CD14-positive monocyte (primary cell): ENCODE measurements around the gene MT2A. TPM values are rescaled to one million over a fixed set of nuclear protein-coding genes. Genes with fewer than 3 reads are reported as not detected.

Experiments
- DNase-seq, 3 donors: peaks; one replicate each; pipeline ENCODE4 v3.0.0-alpha.2; 2011 to 2022
- H2AFZ ChIP-seq: 2 replicates; pipeline ENCODE4 v1.6.0; 2012; ENCODE audit warnings: mild to moderate bottlenecking, low read depth, low read length, inconsistent platforms; ENCODE audit not compliant: insufficient read depth, poor library complexity, severe bottlenecking
- H3K27ac ChIP-seq, 2 donors: 1 replicate in 1 of 2; 2 replicates in 1 of 2; pipeline ENCODE4 v1.5.1; 2012 to 2013; ENCODE audit warnings: low read length in 2 of 2, control low read depth in 1 of 2, inconsistent platforms in 1 of 2, low read depth in 1 of 2, mild to moderate bottlenecking in 1 of 2
- H3K27me3 ChIP-seq, 2 donors: one replicate each; pipeline versions ENCODE4 v1.6.0 to v1.6.1; 2011 to 2013; ENCODE audit warnings: low read length in 2 of 2; ENCODE audit not compliant: control insufficient read depth in 2 of 2, insufficient read depth in 2 of 2
- H3K36me3 ChIP-seq, 2 donors: replicated peaks in 1 of 2; 1 replicate in 1 of 2; 2 replicates in 1 of 2; pipeline versions ENCODE4 v1.5.1 to v1.6.1; 2012 to 2013; ENCODE audit warnings: low read length in 2 of 2, control low read depth in 1 of 2, inconsistent platforms in 1 of 2, mild to moderate bottlenecking in 1 of 2; ENCODE audit not compliant: insufficient read depth in 2 of 2, control insufficient read depth in 1 of 2
- H3K4me1 ChIP-seq, 2 donors: 1 replicate in 1 of 2; 2 replicates in 1 of 2; pipeline versions ENCODE4 v1.5.1 to v1.6.1; 2012 to 2013; ENCODE audit warnings: low read length in 2 of 2, control low read depth in 1 of 2, inconsistent platforms in 1 of 2, mild to moderate bottlenecking in 1 of 2, moderate library complexity in 1 of 2; ENCODE audit not compliant: insufficient read depth in 2 of 2, control insufficient read depth in 1 of 2
- H3K4me2 ChIP-seq: replicated peaks from 2 replicates; pipeline ENCODE3; 2012; ENCODE audit warnings: low read length, moderate library complexity, mild to moderate bottlenecking; ENCODE audit not compliant: poor library complexity, severe bottlenecking; ENCODE audit errors: extremely low read depth
- H3K4me3 ChIP-seq, 3 experiments: fragments of 200-600 bp in 1 of 3; sonication (generic) in 1 of 3; replicated peaks in 1 of 3; 1 replicate in 2 of 3; 2 replicates in 1 of 3; pipeline ENCODE4 v1.5.1; 2011 to 2013; ENCODE audit warnings: low read length in 3 of 3, mild to moderate bottlenecking in 3 of 3, control low read depth in 2 of 3, low read depth in 2 of 3, inconsistent platforms in 1 of 3, moderate library complexity in 1 of 3
- H3K79me2 ChIP-seq: 2 replicates; pipeline ENCODE4 v1.6.0; 2012; ENCODE audit warnings: mild to moderate bottlenecking, control low read depth, inconsistent platforms, low read length, moderate library complexity; ENCODE audit not compliant: insufficient read depth
- H3K9ac ChIP-seq: 2 replicates; pipeline ENCODE4 v1.6.0; 2017; ENCODE audit warnings: low read length, mild to moderate bottlenecking; ENCODE audit not compliant: insufficient read depth, poor library complexity, severe bottlenecking
- H3K9me3 ChIP-seq, 2 donors: replicated peaks in 1 of 2; 1 replicate in 1 of 2; 2 replicates in 1 of 2; pipeline versions ENCODE4 v1.5.1 to v1.6.1; 2012 to 2013; ENCODE audit warnings: low read length in 2 of 2, control low read depth in 1 of 2; ENCODE audit not compliant: control insufficient read depth in 1 of 2, insufficient read depth in 1 of 2
- H4K20me1 ChIP-seq: 2 replicates; pipeline ENCODE4 v1.6.0; 2012; ENCODE audit warnings: mild to moderate bottlenecking, low read length, control low read depth, moderate library complexity; ENCODE audit not compliant: insufficient read depth
- H3K27ac Mint-ChIP-seq, 7 donors: one replicate each; pipeline ENCODE4 v1.8.0; 2020; ENCODE audit warnings: mild to moderate bottlenecking in 7 of 7, mixed read lengths in 7 of 7, moderate library complexity in 6 of 7, inconsistent platforms in 2 of 7
- H3K27me3 Mint-ChIP-seq, 3 donors: one replicate each; pipeline ENCODE4 v1.8.0; 2021 to 2022; ENCODE audit warnings: low read depth in 3 of 3, mild to moderate bottlenecking in 3 of 3, mixed read lengths in 3 of 3, moderate library complexity in 3 of 3, inconsistent platforms in 1 of 3
- H3K36me3 Mint-ChIP-seq, 2 donors: one replicate each; pipeline ENCODE4 v1.8.0; 2020; ENCODE audit warnings: mixed read lengths in 2 of 2, inconsistent platforms in 1 of 2, mild to moderate bottlenecking in 1 of 2
- H3K4me1 Mint-ChIP-seq: one replicate; pipeline ENCODE4 v1.8.0; 2020; ENCODE audit warnings: mild to moderate bottlenecking, mixed read lengths
- H3K4me3 Mint-ChIP-seq, 2 donors: one replicate each; pipeline ENCODE4 v1.8.0; 2020; ENCODE audit warnings: mild to moderate bottlenecking in 2 of 2, mixed read lengths in 2 of 2, moderate library complexity in 1 of 2
- H3K9me3 Mint-ChIP-seq, 7 donors: one replicate each; pipeline ENCODE4 v1.8.0; 2020 to 2022; ENCODE audit warnings: mixed read lengths in 7 of 7, mild to moderate bottlenecking in 6 of 7, moderate library complexity in 6 of 7, inconsistent platforms in 2 of 7
- CTCF ChIP-seq: fragments of 200-600 bp; IDR thresholded peaks from one replicate; pipeline ENCODE4 v1.8.0; 2022; ENCODE audit warnings: antibody characterized with exemption, mild to moderate bottlenecking
- WGBS: methylation state at CpG from one replicate; pipeline ENCODE4 v1.1.5; 2013; ENCODE audit warnings: missing lambda C conversion rate; ENCODE audit not compliant: insufficient coverage; 5-methylcytosine and 5-hydroxymethylcytosine counted together
- intact Hi-C, 2 donors: fragments of 100-400 bp; cut with micrococcal nuclease; formaldehyde crosslinking; loops; one replicate each; pipeline versions ENCODE4 v1.15.0 to v1.15.1; 2023
- polyA plus RNA-seq, 3 donors: library from polyadenylated mRNA; depleted of rRNA in 1 of 3; unstranded in 2 of 3; stranded (reverse) in 1 of 3; fragments of 300-500 nt in 2 of 3; fragments of >200 nt in 1 of 3; fragmentation: Illumina TruSeq in 2 of 3; gene quantifications; 1 replicate in 2 of 3; 2 replicates in 1 of 3; pipeline ENCODE4 v1.2.3, GENCODE V29; 2012 to 2021

The MT2A gene
- polyA plus RNA-seq, 3 donors = 26.8 to 228 (median 126) TPM

DNA sequence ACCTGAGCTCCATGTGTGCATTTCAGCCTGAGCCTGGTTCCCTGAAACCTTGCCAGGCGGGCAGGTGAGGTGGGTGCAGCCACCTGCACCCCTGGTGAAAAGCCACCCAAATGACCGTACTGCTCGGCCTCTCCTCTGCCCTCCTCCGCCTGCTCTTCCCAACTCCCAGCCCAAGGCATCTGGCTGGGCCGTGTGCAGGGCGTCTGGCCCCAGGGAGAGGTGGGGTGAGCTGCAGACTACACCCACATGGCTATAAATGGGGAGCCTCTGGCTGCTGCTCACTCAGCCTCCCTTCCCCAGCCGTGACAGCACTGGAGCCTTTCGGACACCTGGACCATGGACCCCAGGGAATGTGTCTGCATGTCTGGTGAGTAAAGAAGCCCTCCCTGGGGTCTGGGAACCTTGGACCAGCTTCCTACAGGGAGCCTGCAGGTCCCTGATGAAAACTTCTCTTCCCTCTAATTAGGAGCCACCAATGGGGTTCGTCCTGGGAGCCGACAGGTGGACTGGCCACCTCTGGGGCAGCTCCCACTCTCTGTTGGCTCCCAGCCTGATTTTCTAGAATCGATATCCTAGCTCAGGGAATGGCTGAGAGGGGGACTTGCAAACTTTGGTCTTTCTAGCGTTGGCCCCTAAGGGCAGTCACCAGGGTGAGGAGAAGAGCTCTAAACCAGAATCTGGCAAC, 43.4 kb upstream of the MT2A start, which contains the start of gene MT4:
TSS of gene MT4 (plus strand) at position 281 of the 685 bp plus-strand sequence. CDS start at position 337, 56 bp downstream.
- H3K4me1 ChIP-seq = no peaks in the 10 kb centered on the region
- TF ChIP-seq CTCF = no peak
- no peak within 1 kb of the TSS for H3K27ac ChIP-seq
- H4K20me1 ChIP-seq = no peaks in the 10 kb centered on the region
- no peaks in the 10 kb centered on the region for H3K36me3 Mint-ChIP-seq
- no peak for DNase-seq
- H3K27me3 Mint-ChIP-seq = peaks cover 7 to 20% (median 10%) of the 10 kb centered on the region in 3 donors
- H3K4me1 Mint-ChIP-seq = peaks cover 3% of the 10 kb centered on the region
- H3K9ac ChIP-seq = no peak within 1 kb of the TSS
- no peak within 1 kb of the TSS for H3K4me2 ChIP-seq
- WGBS = 88% methylated on average over 4 of the region's 12 CpGs
- no peaks in the 10 kb centered on the region for H3K36me3 ChIP-seq
- intact Hi-C loops = no loop called here
- no peak within 1 kb of the TSS for H2AFZ ChIP-seq
- no peaks in the 10 kb centered on the region for H3K79me2 ChIP-seq
- H3K4me3 Mint-ChIP-seq = no peak within 1 kb of the TSS
- H3K27me3 ChIP-seq = no peaks in the 10 kb centered on the region
- H3K4me3 ChIP-seq = no peak within 1 kb of the TSS
- H3K9me3 ChIP-seq = no peaks in the 10 kb centered on the region
- H3K27ac Mint-ChIP-seq = no peak within 1 kb of the TSS
- no peaks in the 10 kb centered on the region for H3K9me3 Mint-ChIP-seq

DNA sequence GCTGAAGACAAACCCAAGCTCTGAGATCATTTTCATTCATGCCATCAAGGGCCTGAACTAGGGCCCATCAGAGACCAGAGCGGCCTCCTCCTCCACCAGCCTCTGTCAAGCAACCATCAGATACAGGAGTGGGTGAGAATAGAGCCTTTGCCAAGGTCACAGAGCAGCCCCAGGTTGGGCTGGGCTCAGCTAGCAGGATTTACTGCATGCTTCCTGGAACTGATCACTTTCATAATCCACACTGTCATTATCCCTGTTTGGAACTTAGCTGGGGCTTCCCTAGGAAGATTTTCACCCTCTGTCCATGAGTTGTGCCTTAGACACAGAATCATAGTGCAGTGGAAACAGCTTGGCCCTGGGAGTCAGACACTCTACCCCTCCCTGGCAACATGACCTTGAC, 38.4 kb upstream of the MT2A start:
- H3K36me3 Mint-ChIP-seq = no peaks in the 10 kb centered on the region
- H3K36me3 ChIP-seq = no peaks in the 10 kb centered on the region
- intact Hi-C loops = no loop called here

More for the DNA sequence above, 38.4 kb upstream of the MT2A start:
- no CpG with 5 or more reads among the region's 1 CpG for WGBS
- Histone ChIP-seq H4K20me1 (no peaks in the 10 kb centered on the region), H3K4me2 (no peak overlapping the region), H3K9me3 (no peaks in the 10 kb centered on the region), H3K27ac (no peak overlapping the region), H3K9ac (no peak overlapping the region), H3K4me3 (no peak overlapping the region), H3K79me2 (no peaks in the 10 kb centered on the region), H2AFZ (no peak overlapping the region), H3K27me3 (no peaks in the 10 kb centered on the region), H3K4me1 (no peaks in the 10 kb centered on the region)
- Mint-ChIP-seq H3K9me3 (peaks cover 0 to 6% (median 3%) of the 10 kb centered on the region in 7 donors), H3K4me1 (peaks cover 3% of the 10 kb centered on the region), H3K27me3 (peaks cover 3 to 15% (median 9%) of the 10 kb centered on the region in 3 donors), H3K27ac (peak overlapping the region in 1 of 7 donors; percentile 40), H3K4me3 (no peak overlapping the region)
- DNase-seq = no peak
- no peak for TF ChIP-seq CTCF
